Panc1 (cell line): Measurements from ENCODE around the gene PIP5K1C. TPM values are rescaled to one million over a fixed set of nuclear protein-coding genes. Genes with fewer than 3 reads are reported as not detected.

ENCODE experiments used
- ATAC-seq: fragments of 200-7000 bp; cut with Tn5 transposase; 2 replicates; pipeline ENCODE4 v1.9.1; 2020; ENCODE audit warnings: mild to moderate bottlenecking, moderate library complexity
- BruUV-seq: library from RNA; stranded (reverse); fragments of 400-500 nt; replicated peaks from 2 replicates; lab custom pipeline; 2021; lab: Mats Ljungman, UMichigan
- CTCF ChIA-PET: fragments of 300-600 bp; sonication (Branson Sonifier 250); formaldehyde crosslinking; loops from one replicate; lab custom pipeline; 2022; ENCODE audit warnings: antibody characterized with exemption; lab: Charles Lee
- POLR2A ChIA-PET: fragments of 300-600 bp; sonication (Branson Sonifier 250); formaldehyde crosslinking; loops from one replicate; lab custom pipeline; 2022; ENCODE audit warnings: antibody characterized with exemption; lab: Charles Lee
- DNase-seq: peaks from one replicate; pipeline ENCODE4 v3.0.0-alpha.2; 2010; ENCODE audit warnings: low read depth, low spot score
- H3K27ac ChIP-seq: 2 replicates; pipeline ENCODE4 v1.5.1; 2011; ENCODE audit warnings: mild to moderate bottlenecking, low read length, inconsistent platforms
- H3K27me3 ChIP-seq: fragments of 200-500 bp; sonication (Bioruptor generic); 2 replicates; pipeline ENCODE4 v1.6.0; 2014; ENCODE audit warnings: low read length, inconsistent platforms; ENCODE audit not compliant: control insufficient read depth, insufficient read depth
- H3K36me3 ChIP-seq: fragments of 200-500 bp; sonication (Bioruptor generic); 2 replicates; pipeline ENCODE4 v1.5.1; 2014; ENCODE audit warnings: inconsistent platforms, mild to moderate bottlenecking, low read length, moderate library complexity; ENCODE audit not compliant: control insufficient read depth, insufficient read depth
- H3K4me1 ChIP-seq: 2 replicates; pipeline ENCODE4 v1.5.1; 2011; ENCODE audit warnings: inconsistent platforms, mild to moderate bottlenecking, low read length, moderate library complexity; ENCODE audit not compliant: control insufficient read depth, insufficient read depth
- H3K4me3 ChIP-seq, 2 experiments: 2 replicates each; pipeline ENCODE4 v1.5.1; 2011 to 2012; ENCODE audit warnings: low read depth in 2 of 2, low read length in 2 of 2, mild to moderate bottlenecking in 2 of 2, inconsistent platforms in 1 of 2, moderate library complexity in 1 of 2
- H3K9me3 ChIP-seq: fragments of 200-500 bp; sonication (Bioruptor generic); 2 replicates; pipeline ENCODE4 v1.5.1; 2014; ENCODE audit warnings: low read depth, mild to moderate bottlenecking, inconsistent platforms, low read length, moderate library complexity; ENCODE audit not compliant: control insufficient read depth, insufficient read depth
- POLR2AphosphoS5 ChIP-seq: IDR thresholded peaks from 2 replicates; pipeline ENCODE4 v1.6.1; 2012; ENCODE audit warnings: mild to moderate bottlenecking, low read depth, low read length, moderate library complexity
- SIN3A ChIP-seq: IDR thresholded peaks from 2 replicates; pipeline ENCODE4 v1.6.1; 2012; ENCODE audit warnings: low read depth, mild to moderate bottlenecking, low read length, moderate library complexity, borderline replicate concordance; ENCODE audit not compliant: insufficient read depth
- TCF7L2 ChIP-seq: IDR thresholded peaks from 2 replicates; pipeline ENCODE4 v1.6.1; 2011; ENCODE audit warnings: mild to moderate bottlenecking, low read depth, low read length, inconsistent platforms
- in situ Hi-C: cut with HindIII; loops from 2 replicates; pipeline ENCODE4 v1.10.0; 2016; ENCODE audit warnings: low sequenced_read_pairs, low pct_unique_long_range_greater_than_20kb
- intact Hi-C: fragments of 100-400 bp; cut with micrococcal nuclease; formaldehyde crosslinking; loops from one replicate; pipeline ENCODE4 v1.10.0; 2022; ENCODE audit not compliant: unreplicated experiment
- total RNA-seq: library from RNA; stranded (reverse); gene quantifications from one replicate; pipeline ENCODE4 v1.2.1, GENCODE V29; 2021; ENCODE audit not compliant: unreplicated experiment
- TF ChIP-seq, protein P1 (sequence below): fragments of 450-650 bp; IDR thresholded peaks from 2 replicates; pipeline ENCODE4 v1.5.1; 2017; ENCODE audit warnings: mild to moderate bottlenecking
- TF ChIP-seq, protein P2 (sequence below), 2 experiments: IDR thresholded peaks; 2 replicates each; pipeline ENCODE4 v1.6.1; 2011 to 2012; ENCODE audit warnings: low read depth in 2 of 2, control low read depth in 1 of 2, low read length in 1 of 2, mild to moderate bottlenecking in 1 of 2, moderate library complexity in 1 of 2; ENCODE audit not compliant: insufficient read depth in 1 of 2

Gene PIP5K1C
- total RNA-seq, 1 experiment from 2014 or later, result 30.6 TPM

DNA sequence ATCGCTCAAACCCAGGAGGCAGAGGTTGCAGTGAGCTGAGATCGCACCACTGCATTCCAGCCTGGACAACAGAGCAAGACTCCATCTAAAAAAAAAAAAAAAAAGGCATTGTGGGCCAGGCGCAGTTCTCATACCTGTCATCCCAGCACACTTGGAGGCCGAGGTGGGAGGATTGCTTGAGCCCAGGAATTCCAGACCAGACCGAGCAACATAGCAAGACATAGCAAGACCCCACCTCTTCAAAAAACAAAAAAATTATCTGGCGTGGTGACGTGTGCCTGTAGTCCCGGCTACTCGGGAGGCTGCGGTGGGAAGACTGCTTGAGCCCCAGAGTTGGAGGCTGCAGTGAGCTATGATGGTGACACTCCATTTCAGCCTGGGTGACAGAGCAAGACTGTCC lies 18.0 kb downstream of the PIP5K1C start:
- TF ChIP-seq, protein P1, sequence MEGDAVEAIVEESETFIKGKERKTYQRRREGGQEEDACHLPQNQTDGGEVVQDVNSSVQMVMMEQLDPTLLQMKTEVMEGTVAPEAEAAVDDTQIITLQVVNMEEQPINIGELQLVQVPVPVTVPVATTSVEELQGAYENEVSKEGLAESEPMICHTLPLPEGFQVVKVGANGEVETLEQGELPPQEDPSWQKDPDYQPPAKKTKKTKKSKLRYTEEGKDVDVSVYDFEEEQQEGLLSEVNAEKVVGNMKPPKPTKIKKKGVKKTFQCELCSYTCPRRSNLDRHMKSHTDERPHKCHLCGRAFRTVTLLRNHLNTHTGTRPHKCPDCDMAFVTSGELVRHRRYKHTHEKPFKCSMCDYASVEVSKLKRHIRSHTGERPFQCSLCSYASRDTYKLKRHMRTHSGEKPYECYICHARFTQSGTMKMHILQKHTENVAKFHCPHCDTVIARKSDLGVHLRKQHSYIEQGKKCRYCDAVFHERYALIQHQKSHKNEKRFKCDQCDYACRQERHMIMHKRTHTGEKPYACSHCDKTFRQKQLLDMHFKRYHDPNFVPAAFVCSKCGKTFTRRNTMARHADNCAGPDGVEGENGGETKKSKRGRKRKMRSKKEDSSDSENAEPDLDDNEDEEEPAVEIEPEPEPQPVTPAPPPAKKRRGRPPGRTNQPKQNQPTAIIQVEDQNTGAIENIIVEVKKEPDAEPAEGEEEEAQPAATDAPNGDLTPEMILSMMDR, result no peak
- no peak for TF ChIP-seq SIN3A
- TF ChIP-seq TCF7L2, result no peak
- TF ChIP-seq, protein P2, sequence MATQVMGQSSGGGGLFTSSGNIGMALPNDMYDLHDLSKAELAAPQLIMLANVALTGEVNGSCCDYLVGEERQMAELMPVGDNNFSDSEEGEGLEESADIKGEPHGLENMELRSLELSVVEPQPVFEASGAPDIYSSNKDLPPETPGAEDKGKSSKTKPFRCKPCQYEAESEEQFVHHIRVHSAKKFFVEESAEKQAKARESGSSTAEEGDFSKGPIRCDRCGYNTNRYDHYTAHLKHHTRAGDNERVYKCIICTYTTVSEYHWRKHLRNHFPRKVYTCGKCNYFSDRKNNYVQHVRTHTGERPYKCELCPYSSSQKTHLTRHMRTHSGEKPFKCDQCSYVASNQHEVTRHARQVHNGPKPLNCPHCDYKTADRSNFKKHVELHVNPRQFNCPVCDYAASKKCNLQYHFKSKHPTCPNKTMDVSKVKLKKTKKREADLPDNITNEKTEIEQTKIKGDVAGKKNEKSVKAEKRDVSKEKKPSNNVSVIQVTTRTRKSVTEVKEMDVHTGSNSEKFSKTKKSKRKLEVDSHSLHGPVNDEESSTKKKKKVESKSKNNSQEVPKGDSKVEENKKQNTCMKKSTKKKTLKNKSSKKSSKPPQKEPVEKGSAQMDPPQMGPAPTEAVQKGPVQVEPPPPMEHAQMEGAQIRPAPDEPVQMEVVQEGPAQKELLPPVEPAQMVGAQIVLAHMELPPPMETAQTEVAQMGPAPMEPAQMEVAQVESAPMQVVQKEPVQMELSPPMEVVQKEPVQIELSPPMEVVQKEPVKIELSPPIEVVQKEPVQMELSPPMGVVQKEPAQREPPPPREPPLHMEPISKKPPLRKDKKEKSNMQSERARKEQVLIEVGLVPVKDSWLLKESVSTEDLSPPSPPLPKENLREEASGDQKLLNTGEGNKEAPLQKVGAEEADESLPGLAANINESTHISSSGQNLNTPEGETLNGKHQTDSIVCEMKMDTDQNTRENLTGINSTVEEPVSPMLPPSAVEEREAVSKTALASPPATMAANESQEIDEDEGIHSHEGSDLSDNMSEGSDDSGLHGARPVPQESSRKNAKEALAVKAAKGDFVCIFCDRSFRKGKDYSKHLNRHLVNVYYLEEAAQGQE (IDR thresholded peaks at IDR 0.05; ENCODE audit: insufficient read depth in 1 of 2, low read depth in 2 of 2, low read length in 1 of 2), result no peak
- TF ChIP-seq POLR2AphosphoS5, result no peak
- H3K4me3 ChIP-seq, result no peak overlapping the region
- H3K27ac ChIP-seq, result no peak overlapping the region
- no peak for ATAC-seq
- in situ Hi-C loops, result no loop called here
- no peaks in the 10 kb centered on the region for H3K36me3 ChIP-seq
- intact Hi-C loops, result no loop called here
- H3K4me1 ChIP-seq, result no peaks in the 10 kb centered on the region
- CTCF ChIA-PET, result no interaction called here
- no peaks in the 10 kb centered on the region for H3K9me3 ChIP-seq
- no peaks in the 10 kb centered on the region for H3K27me3 ChIP-seq
- POLR2A ChIA-PET, result no interaction called here
- BruUV-seq, result no TSS peak
- DNase-seq, result no peak

DNA sequence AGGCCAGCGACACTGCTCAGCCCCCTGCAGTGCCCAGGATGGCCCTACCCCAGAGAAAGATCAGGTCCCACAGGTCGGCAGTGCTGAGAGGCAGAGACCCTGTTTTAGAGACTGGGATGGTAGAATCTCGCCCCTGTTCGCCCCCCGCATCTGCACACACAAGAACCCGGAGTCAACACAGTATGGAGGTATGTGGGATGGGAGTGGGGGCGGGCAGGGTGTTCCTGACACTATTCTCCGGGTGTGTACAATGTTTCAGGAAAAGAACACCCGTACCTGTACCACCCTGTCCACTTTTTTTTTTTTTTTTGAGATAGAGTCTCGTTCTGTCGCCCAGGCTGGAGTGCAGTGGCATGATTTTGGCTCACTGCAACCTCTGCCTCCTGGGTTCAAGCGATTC lies 19.3 kb downstream of the PIP5K1C start:
- intact Hi-C loops, result no loop called here
- ChIA-PET CTCF (no interaction called here), POLR2A (no interaction called here)
- ATAC-seq (no peak), DNase-seq (no peak)
- BruUV-seq, result no TSS peak
- H3K9me3 ChIP-seq, result no peaks in the 10 kb centered on the region
- H3K4me3 ChIP-seq, result no peak overlapping the region
- in situ Hi-C loops, result no loop called here
- TF ChIP-seq SIN3A (no peak), POLR2AphosphoS5 (no peak), TCF7L2 (no peak)
- TF ChIP-seq, protein P1, result no peak
- TF ChIP-seq, protein P2 (IDR thresholded peaks at IDR 0.05; ENCODE audit: insufficient read depth in 1 of 2, low read depth in 2 of 2, low read length in 1 of 2), result no peak
- H3K4me1 ChIP-seq, result no peaks in the 10 kb centered on the region
- H3K27me3 ChIP-seq, result no peaks in the 10 kb centered on the region
- H3K36me3 ChIP-seq, result no peaks in the 10 kb centered on the region
- H3K27ac ChIP-seq, result no peak overlapping the region
